ENCODE measurements around the gene CACNA2D1.

CACNA2D1 gene

DNA sequence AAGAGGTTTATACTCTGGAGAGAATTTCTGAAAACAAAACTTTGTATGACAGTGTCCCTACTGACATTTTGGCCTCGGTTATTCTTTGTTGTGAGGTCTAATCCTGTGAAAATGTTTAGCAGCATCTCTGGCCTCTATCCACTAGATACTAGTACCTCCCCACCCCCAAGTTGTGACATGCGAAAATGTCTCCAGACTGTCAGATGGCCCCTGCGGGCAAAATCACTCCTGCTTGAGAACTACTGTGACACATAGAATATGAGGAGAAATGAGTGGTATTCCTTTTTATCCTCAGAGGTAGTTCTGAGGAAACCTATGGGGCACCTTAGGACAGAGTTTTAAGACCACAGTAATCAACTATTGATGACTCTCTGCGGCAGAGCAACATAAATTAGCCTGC lies 358.5 kb downstream of the CACNA2D1 start:
- no peak overlapping the region for H3K9ac ChIP-seq (ENCODE audit: low read depth, low read length)
- H3K36me3 ChIP-seq (ENCODE audit: control insufficient read depth, insufficient read depth, low read length) = no peaks in the 10 kb centered on the region
- H3K27ac ChIP-seq (ENCODE audit: low read depth, low read length) = no peak overlapping the region

DNA sequence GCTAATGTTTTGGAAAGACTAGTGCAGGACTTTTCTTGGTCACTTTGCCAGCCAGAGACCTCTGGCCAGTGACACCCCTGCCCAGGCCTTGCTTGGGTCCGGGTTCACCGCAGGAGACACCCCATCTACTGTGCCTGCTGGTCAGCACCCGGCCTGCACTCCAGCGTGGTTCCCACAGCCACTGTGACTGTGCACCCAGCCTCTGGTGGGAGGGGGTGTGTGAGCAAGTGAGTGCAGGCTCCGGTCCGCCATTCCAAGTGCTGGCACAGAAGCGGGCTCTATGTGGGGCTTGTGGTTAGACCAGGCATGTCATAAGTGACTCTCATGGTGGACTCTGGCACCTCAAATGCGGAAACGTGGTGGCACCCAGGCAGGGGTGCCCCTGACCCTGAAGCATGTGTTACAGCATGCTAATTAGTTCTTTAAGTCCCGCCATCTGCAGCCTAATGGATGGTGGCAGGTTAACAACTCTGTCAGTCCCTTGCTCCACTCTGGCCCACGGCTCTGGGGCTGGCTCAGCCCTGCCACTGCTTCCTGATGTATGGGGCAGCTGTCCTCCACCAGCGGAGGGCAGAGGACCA lies 361.8 kb downstream of the CACNA2D1 start:
- Histone ChIP-seq H3K4me3 (ENCODE audit: low read depth, low read length) (no peak overlapping the region), H3K36me3 (ENCODE audit: control insufficient read depth, insufficient read depth, low read length) (no peaks in the 10 kb centered on the region), H3K9me3 (ENCODE audit: control insufficient read depth, insufficient read depth, low read length) (no peaks in the 10 kb centered on the region), H3K27ac (ENCODE audit: low read depth, low read length) (no peak overlapping the region), H3K27me3 (ENCODE audit: control insufficient read depth, insufficient read depth, low read length) (no peaks in the 10 kb centered on the region), H3K4me1 (ENCODE audit: control insufficient read depth, insufficient read depth, low read length) (no peaks in the 10 kb centered on the region), H3K9ac (ENCODE audit: low read depth, low read length) (no peak overlapping the region)

More for the DNA sequence above, 358.5 kb downstream of the CACNA2D1 start:
- H3K4me1 ChIP-seq (ENCODE audit: control insufficient read depth, insufficient read depth, low read length) = no peaks in the 10 kb centered on the region
- no peaks in the 10 kb centered on the region for H3K9me3 ChIP-seq (ENCODE audit: control insufficient read depth, insufficient read depth, low read length)
- no peak overlapping the region for H3K4me3 ChIP-seq (ENCODE audit: low read depth, low read length)
- H3K27me3 ChIP-seq (ENCODE audit: control insufficient read depth, insufficient read depth, low read length) = no peaks in the 10 kb centered on the region

DNA sequence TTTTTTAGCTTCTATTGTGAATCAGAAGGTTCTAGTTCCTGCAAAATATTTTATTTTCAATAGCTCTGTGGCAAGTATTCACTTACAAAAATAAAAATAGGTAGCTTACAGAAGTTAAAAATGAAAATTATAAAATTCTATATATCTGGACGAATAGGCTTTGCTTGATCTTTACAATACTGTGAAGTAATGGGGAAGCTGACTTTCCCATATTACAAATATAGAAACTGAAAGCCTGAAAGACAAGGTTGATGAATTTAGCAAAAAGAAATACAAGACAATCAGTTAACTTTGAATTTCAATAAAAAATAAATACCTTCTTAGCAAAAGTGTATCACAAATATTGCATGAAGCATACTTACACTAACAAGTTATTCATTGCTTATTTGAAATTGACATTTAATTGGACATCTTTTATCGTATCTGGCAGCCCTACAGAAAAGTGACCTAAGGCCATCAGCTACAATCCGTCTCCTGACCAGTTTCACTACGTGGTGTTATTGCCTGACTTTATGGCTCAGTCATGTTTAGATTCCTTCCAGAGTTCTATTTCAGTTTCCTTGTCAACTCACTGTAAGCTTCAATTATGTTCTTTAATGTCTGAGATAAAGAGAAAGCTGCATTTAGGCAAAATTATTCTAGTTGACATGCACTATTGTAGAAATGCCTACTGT lies 363.2 kb downstream of the CACNA2D1 start:
- Histone ChIP-seq H3K27ac (ENCODE audit: low read depth, low read length) (no peak overlapping the region), H3K27me3 (ENCODE audit: control insufficient read depth, insufficient read depth, low read length) (no peaks in the 10 kb centered on the region), H3K36me3 (ENCODE audit: control insufficient read depth, insufficient read depth, low read length) (no peaks in the 10 kb centered on the region), H3K4me3 (ENCODE audit: low read depth, low read length) (no peak overlapping the region), H3K9ac (ENCODE audit: low read depth, low read length) (no peak overlapping the region), H3K4me1 (ENCODE audit: control insufficient read depth, insufficient read depth, low read length) (peaks cover 7% of the 10 kb centered on the region; the same call in 1 of the 2 replicates), H3K9me3 (ENCODE audit: control insufficient read depth, insufficient read depth, low read length) (no peaks in the 10 kb centered on the region)

GRCh38 chr7:82079527-82079926 lies 364.1 kb downstream of the CACNA2D1 start:
- Histone ChIP-seq H3K4me1 (ENCODE audit: control insufficient read depth, insufficient read depth, low read length) (peaks cover 7% of the 10 kb centered on the region; the same call in 1 of the 2 replicates), H3K4me3 (ENCODE audit: low read depth, low read length) (no peak overlapping the region), H3K27ac (ENCODE audit: low read depth, low read length) (no peak overlapping the region), H3K9me3 (ENCODE audit: control insufficient read depth, insufficient read depth, low read length) (no peaks in the 10 kb centered on the region), H3K36me3 (ENCODE audit: control insufficient read depth, insufficient read depth, low read length) (no peaks in the 10 kb centered on the region), H3K9ac (ENCODE audit: low read depth, low read length) (no peak overlapping the region), H3K27me3 (ENCODE audit: control insufficient read depth, insufficient read depth, low read length) (no peaks in the 10 kb centered on the region)

GRCh38 chr7:82078807-82079206 lies 364.8 kb downstream of the CACNA2D1 start:
- no peaks in the 10 kb centered on the region for H3K36me3 ChIP-seq (ENCODE audit: control insufficient read depth, insufficient read depth, low read length)
- peaks cover 7% of the 10 kb centered on the region; the same call in 1 of the 2 replicates for H3K4me1 ChIP-seq (ENCODE audit: control insufficient read depth, insufficient read depth, low read length)
- H3K9ac ChIP-seq (ENCODE audit: low read depth, low read length) = no peak overlapping the region
- no peak overlapping the region for H3K27ac ChIP-seq (ENCODE audit: low read depth, low read length)
- no peaks in the 10 kb centered on the region for H3K27me3 ChIP-seq (ENCODE audit: control insufficient read depth, insufficient read depth, low read length)
- no peaks in the 10 kb centered on the region for H3K9me3 ChIP-seq (ENCODE audit: control insufficient read depth, insufficient read depth, low read length)
- H3K4me3 ChIP-seq (ENCODE audit: low read depth, low read length) = no peak overlapping the region

DNA sequence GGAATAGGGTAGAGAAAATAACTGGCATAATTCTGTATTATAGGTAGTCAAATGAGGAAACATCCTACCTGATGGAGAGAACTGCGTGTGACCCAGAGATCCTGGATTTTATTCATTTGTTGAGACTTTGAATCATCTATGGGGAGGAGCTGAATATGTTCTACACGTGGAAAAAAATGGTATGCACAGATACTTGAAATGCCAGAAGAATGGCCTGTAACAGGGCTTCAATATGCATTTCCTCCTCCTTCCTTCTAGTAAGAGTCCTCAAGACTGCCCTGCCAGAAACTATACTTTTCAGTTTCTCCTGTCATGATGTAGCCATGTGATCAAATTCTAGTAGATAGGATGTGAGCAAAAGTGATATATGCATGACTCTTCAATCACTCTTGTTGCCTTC lies 372.1 kb downstream of the CACNA2D1 start:
- Histone ChIP-seq H3K9ac (ENCODE audit: low read depth, low read length) (no peak overlapping the region), H3K36me3 (ENCODE audit: control insufficient read depth, insufficient read depth, low read length) (no peaks in the 10 kb centered on the region), H3K4me3 (ENCODE audit: low read depth, low read length) (no peak overlapping the region), H3K27me3 (ENCODE audit: control insufficient read depth, insufficient read depth, low read length) (no peaks in the 10 kb centered on the region), H3K4me1 (ENCODE audit: control insufficient read depth, insufficient read depth, low read length) (peaks cover 6% of the 10 kb centered on the region; the same call in 1 of the 2 replicates), H3K27ac (ENCODE audit: low read depth, low read length) (no peak overlapping the region), H3K9me3 (ENCODE audit: control insufficient read depth, insufficient read depth, low read length) (no peaks in the 10 kb centered on the region)

- no peak overlapping the region for H3K27ac ChIP-seq (ENCODE audit: low read depth, low read length)
- no peaks in the 10 kb centered on the region for H3K27me3 ChIP-seq (ENCODE audit: control insufficient read depth, insufficient read depth, low read length)
- H3K4me1 ChIP-seq (ENCODE audit: control insufficient read depth, insufficient read depth, low read length) = no peaks in the 10 kb centered on the region
- no peak overlapping the region for H3K4me3 ChIP-seq (ENCODE audit: low read depth, low read length)
- H3K9me3 ChIP-seq (ENCODE audit: control insufficient read depth, insufficient read depth, low read length) = no peaks in the 10 kb centered on the region
- H3K9ac ChIP-seq (ENCODE audit: low read depth, low read length) = no peak overlapping the region
- H3K36me3 ChIP-seq (ENCODE audit: control insufficient read depth, insufficient read depth, low read length) = no peaks in the 10 kb centered on the region
Measured at GRCh38 chr7:82067628-82068264, 375.8 kb downstream of the CACNA2D1 start.

DNA sequence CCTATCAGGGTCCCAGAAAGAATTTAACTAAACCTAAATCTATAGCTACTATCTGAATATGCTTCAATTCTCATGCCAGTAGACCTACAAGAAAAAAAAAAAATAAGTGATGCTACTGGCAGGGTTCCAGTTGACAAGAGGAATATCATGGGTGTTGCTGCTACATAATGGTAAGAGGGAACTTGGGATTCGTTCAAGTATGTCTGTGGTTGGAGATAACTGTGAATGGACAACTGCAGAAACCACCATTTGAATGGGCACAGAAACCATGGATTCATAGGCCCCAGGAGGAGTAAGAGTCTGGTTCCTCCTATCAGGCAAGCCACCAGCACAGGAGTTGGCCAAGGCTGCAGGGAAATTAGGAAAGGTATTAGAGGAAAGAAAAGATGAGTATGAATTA lies 386.1 kb downstream of the CACNA2D1 start:
- H3K27ac ChIP-seq (ENCODE audit: low read depth, low read length) = no peak overlapping the region
- H3K4me1 ChIP-seq (ENCODE audit: control insufficient read depth, insufficient read depth, low read length) = no peaks in the 10 kb centered on the region
- no peaks in the 10 kb centered on the region for H3K9me3 ChIP-seq (ENCODE audit: control insufficient read depth, insufficient read depth, low read length)
- H3K4me3 ChIP-seq (ENCODE audit: low read depth, low read length) = no peak overlapping the region
- no peaks in the 10 kb centered on the region for H3K36me3 ChIP-seq (ENCODE audit: control insufficient read depth, insufficient read depth, low read length)
- H3K9ac ChIP-seq (ENCODE audit: low read depth, low read length) = no peak overlapping the region
- H3K27me3 ChIP-seq (ENCODE audit: control insufficient read depth, insufficient read depth, low read length) = no peaks in the 10 kb centered on the region

DNA sequence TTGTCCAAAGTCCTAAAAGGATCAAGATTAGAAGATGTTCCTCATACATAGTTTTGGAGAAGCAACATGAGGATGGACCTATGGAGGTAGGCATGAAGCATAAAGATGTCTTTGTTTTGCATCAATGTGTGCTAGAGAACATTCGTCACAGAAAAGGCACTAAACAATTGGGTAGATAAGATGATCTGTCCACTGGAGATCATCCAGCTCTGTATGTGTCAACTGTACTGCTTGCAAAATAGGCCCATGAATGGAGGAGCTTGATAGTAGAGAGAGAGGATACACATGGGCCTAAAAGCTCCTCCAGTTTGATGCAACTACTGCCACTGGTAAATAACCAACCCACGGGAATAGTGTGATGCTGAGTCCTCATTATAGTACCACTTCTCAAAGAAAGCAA lies 387.3 kb downstream of the CACNA2D1 start:
- Histone ChIP-seq H3K9me3 (ENCODE audit: control insufficient read depth, insufficient read depth, low read length) (no peaks in the 10 kb centered on the region), H3K36me3 (ENCODE audit: control insufficient read depth, insufficient read depth, low read length) (no peaks in the 10 kb centered on the region), H3K27ac (ENCODE audit: low read depth, low read length) (no peak overlapping the region), H3K4me1 (ENCODE audit: control insufficient read depth, insufficient read depth, low read length) (peaks cover 9% of the 10 kb centered on the region; the same call in 1 of the 2 replicates), H3K27me3 (ENCODE audit: control insufficient read depth, insufficient read depth, low read length) (no peaks in the 10 kb centered on the region), H3K4me3 (ENCODE audit: low read depth, low read length) (no peak overlapping the region), H3K9ac (ENCODE audit: low read depth, low read length) (no peak overlapping the region)

DNA sequence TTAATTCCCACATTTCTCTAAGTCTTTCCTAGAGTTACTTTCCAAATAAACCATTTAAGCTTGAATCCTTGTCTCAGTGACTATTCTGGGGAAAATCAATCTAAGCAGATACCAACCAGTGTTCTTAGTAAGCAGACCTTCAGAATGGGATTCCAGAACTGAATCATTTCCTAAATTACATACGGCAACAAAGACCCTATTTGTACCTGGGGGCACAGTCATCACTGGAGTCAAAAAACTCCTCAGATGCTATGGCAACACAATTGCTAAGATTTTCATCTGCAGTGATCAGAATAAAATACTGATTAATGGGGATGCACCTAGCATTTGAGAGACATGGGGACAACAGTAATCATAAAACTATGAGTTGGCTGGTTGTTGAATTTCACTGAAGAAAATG lies 389.0 kb downstream of the CACNA2D1 start:
- Histone ChIP-seq H3K4me1 (ENCODE audit: control insufficient read depth, insufficient read depth, low read length) (peaks cover 12% of the 10 kb centered on the region; the same call in 1 of the 2 replicates), H3K4me3 (ENCODE audit: low read depth, low read length) (no peak overlapping the region), H3K9ac (ENCODE audit: low read depth, low read length) (no peak overlapping the region), H3K27ac (ENCODE audit: low read depth, low read length) (no peak overlapping the region), H3K9me3 (ENCODE audit: control insufficient read depth, insufficient read depth, low read length) (no peaks in the 10 kb centered on the region), H3K27me3 (ENCODE audit: control insufficient read depth, insufficient read depth, low read length) (no peaks in the 10 kb centered on the region), H3K36me3 (ENCODE audit: control insufficient read depth, insufficient read depth, low read length) (no peaks in the 10 kb centered on the region)

- Histone ChIP-seq H3K27me3 (ENCODE audit: control insufficient read depth, insufficient read depth, low read length) (no peaks in the 10 kb centered on the region), H3K4me3 (ENCODE audit: low read depth, low read length) (no peak overlapping the region), H3K4me1 (ENCODE audit: control insufficient read depth, insufficient read depth, low read length) (peaks cover 12% of the 10 kb centered on the region; the same call in 1 of the 2 replicates), H3K9ac (ENCODE audit: low read depth, low read length) (no peak overlapping the region), H3K36me3 (ENCODE audit: control insufficient read depth, insufficient read depth, low read length) (no peaks in the 10 kb centered on the region), H3K27ac (ENCODE audit: low read depth, low read length) (no peak overlapping the region), H3K9me3 (ENCODE audit: control insufficient read depth, insufficient read depth, low read length) (no peaks in the 10 kb centered on the region)
Measured at GRCh38 chr7:82053453-82054032, 390.0 kb downstream of the CACNA2D1 start.

All from HUES48 (cell line).